GM21717 (cell line): ENCODE measurements around the gene COG1.

Experiments used
- ATAC-seq: cut with Tn5 transposase; IDR thresholded peaks from one replicate; pipeline ENCODE4 v1.9.1; 2021; ENCODE audit warnings: mild to moderate bottlenecking, moderate library complexity; ENCODE audit not compliant: unreplicated experiment

COG1 gene

DNA sequence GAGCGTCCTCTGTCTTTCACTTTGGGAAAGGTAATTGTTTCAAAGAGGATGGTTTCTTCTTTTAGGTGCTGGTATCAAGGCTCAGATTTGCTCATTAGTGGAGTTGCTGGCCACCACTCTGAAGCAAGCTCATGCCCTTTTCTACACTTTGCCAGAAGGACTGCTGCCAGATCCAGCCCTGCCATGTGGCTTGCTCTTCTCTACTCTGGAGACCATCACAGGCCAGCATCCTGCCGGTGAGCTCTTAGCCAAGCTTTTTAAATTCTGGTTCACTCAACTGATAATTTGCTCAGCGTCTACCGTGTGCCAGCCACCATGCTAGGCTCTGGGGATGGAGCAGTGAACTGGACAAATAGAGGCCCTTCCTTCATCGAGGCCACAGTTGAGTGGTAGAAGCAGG lies 4.3 kb downstream of the COG1 start:
- ATAC-seq: no peak

DNA sequence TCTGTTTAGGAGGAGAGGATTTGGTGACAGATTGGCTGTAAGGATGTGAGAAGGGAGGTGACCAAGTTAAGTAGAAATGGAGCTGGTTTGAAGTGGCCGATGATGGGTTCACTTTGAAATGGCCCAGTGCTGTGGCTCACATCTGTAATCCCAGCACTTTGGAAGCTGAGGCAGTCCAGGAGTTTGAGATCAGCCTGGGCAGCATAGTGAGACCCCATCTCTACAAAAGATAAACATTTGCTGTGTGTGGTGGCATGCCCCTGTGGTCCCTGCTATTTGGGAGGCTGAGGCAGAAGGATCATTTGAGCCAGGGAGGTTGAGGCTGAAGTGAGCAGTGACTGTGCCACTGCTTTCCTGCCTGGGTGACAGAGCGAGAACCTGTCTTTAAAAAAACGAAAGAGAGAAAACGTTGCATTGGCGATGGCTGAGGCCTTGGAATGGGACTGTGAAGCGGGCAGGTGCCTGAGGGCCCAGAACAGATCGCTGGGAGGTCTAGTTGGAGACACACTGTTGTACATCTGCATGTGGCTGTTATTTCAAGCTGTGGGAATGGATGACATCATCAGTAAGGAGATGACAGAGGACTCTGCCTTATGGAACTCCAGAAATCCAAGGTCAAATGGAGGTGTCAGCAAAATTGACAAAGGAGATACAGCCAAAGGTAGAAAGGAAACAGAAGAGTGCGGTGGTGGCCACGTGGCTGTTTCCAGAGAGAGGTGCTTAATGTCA lies 5.5 kb downstream of the COG1 start:
- ATAC-seq: no peak

DNA sequence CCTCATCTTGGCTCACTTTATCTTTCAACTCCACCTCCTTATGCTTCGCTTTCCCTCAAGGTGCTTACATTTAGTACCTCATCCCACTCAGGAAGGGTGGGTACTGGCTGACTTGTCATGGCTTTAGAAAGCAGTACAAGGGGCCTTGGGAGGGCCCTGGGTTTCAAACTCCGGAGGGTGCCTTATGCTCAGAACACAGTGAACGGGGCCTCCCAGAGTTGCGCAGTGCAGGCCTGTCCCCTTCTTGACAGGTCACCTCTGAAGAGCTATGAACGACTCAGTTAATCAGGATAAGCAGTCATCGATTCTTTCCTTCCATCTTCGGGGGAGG lies 6.0 kb downstream of the COG1 start:
- no peak for ATAC-seq

DNA sequence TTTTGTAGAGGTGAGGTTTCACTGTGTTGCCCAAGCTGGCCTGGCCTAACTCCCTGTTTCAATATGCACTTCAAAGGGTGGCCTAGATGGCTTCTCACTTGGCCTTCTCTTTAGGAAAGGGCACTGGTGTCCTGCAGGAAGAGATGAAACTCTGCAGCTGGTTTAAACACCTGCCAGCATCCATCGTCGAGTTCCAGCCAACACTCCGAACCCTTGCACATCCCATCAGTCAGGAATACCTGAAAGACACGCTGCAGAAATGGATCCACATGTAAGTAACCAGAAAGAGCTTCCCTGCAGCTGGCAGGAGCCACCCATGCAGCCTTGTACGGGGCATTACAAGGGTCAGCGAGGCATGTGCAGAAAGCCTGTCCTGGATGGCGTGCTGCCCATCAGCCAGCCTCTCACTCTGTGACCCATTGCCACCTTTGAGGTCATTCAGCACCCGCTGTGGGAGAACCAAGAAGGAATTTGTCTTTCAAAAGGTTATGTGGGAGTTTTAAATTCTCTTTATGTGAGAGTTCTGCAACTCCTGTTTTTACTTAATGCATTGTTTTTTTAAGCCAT lies 7.0 kb downstream of the COG1 start:
- no peak for ATAC-seq

DNA sequence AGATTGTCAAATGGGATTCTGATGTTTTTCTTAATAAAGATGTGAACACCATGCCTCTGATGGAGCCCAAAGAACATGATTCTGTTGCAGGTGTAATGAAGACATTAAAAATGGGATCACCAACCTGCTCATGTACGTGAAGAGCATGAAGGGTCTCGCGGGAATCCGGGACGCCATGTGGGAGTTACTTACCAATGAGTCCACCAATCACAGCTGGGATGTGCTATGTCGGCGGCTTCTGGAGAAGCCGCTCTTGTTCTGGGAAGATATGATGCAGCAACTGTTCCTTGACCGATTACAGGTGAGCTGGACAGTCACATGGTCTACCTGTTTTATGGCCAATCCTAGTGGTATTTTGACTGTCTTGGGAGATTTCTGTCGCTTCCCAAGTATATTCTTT lies 7.6 kb downstream of the COG1 start:
- no peak for ATAC-seq

DNA sequence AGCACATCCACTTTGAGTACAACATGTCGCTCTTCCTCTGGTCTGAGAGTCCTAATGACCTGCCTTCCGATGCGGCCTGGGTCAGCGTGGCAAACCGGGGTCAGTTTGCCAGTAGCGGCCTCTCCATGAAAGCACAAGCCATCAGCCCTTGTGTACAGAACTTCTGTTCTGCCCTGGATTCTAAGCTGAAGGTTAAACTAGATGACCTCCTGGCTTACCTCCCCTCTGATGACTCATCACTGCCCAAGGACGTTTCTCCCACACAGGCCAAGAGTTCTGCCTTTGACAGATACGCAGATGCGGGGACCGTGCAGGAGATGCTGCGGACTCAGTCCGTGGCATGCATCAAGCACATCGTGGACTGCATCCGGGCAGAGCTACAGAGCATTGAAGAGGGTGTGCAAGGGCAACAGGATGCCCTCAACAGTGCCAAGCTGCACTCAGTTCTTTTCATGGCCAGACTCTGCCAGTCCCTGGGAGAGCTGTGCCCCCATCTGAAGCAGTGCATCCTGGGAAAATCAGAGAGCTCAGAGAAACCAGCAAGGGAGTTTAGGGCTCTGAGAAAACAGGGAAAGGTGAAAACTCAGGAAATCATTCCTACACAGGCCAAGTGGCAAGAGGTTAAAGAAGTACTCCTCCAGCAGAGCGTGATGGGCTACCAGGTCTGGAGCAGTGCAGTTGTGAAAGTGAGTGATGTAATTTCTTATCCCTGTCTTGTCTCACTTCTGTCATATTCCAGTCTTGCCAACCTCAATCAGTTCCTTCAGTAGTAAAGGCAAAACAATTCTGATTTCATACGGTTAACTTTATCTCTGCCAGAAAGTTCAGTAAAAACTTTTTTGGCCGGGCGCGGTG lies 8.6 kb downstream of the COG1 start:
- ATAC-seq: no peak

DNA sequence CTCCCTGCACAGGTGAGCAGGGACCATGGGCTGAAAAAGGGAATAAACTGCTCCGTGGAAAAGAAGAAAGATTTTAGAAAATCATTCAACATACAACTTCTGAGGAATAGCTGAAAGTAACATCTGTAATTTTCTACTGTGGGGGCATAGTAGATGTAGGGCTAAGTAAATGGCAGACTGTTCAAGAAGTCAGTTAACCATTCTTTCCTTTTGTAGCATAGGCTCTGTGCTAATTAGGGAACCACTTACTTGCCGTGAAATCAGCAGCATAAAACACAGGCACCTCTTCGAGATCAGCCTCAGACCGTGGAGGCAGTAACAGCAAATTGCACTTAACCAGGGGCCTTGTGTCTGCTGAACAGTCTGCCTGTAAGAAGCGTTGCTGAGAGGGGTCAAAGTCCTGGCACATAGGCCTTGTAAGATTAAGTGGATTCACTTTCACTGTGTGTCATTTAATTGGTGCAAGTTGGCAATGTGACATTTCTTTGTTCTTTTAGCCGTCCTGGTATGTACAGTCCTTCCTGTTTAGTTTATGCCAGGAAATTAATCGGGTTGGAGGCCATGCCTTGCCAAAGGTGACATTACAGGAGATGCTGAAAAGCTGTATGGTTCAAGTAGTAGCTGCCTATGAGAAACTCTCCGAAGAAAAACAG lies 10.4 kb downstream of the COG1 start:
- ATAC-seq: no peak

DNA sequence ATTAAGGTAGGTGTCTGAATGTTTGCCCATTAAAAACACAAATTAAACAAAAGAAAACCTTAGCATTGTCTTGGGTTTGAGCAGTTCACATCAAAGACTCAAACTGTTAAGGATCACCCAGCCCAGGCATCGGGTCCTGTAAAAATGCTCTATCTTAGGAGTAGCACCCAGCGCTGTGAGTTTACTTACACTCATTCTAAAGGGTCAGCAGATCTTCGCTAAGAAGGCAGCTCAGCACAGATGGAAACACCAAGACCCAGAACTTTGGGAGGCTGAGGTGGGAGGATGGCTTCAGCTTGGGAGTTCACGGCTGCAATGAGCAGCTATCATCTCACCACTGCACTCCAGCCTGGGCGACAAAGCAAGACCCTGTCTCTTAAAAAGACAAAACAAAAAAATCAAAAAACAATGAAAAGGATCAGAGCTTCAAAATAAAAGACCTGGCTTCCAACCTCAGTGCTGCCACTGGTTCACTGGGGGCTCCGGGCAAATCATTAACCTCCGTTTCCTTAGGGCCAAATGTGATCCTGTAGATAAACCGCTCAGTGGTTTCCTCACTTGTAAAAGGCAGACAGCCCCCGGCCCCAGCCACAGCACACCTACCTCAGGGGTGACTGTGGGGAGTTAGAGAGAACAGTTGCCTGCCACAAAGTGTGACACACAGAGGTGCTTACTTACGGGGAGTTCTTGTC lies 11.1 kb downstream of the COG1 start:
- no peak for ATAC-seq

DNA sequence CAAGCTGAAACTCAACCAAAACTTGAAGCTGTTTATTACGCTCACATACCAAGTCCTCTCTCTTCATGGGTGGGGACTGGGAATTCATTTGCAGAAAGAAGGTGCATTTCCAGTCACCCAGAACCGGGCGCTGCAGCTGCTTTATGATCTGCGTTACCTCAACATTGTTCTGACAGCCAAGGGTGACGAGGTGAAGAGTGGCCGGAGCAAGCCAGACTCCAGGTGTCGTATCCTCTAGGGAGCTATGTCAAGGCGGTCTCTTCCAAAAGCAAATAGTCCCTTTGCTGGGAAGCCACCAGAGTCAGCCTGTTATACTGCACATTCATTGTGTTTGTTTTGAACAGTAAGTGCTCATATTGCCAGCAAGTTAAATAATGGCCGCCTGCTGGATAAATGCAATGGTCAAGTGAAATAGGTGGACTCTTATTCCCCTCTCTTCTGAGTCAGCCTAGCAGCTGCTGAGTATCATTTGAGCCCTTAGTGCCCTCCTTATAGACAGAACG lies 12.7 kb downstream of the COG1 start:
- no peak for ATAC-seq

DNA sequence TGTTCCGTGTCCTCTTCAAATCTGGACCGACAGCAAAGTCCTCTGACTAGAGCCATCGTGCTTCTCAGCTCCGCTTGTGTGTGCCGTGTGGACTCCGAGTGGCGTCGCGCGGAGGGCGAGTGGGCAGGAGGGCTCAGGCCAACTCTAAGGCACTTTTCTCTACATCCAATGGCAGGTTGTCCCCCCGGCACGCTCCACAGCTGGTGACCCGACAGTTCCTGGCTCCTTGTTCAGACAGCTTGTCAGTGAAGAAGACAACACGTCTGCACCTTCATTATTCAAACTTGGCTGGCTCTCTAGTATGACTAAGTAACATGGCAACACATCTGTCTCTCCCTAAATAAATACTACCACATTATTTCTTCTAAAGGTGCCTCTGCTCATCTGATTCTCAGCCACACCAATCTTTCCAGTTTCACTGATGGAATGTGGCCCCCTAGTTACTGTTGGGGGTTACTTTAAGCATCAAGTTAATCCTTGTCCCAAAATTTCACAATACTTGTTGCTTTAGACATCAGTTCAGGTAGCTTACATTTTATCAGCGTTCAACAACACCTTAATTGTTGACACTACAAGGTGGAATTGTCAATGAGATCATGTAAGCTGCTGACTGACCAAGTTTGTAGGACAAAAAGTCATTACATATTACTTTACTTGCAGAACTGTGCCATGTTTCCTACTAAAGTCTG lies 15.4 kb downstream of the COG1 start:
- ATAC-seq: no peak

DNA sequence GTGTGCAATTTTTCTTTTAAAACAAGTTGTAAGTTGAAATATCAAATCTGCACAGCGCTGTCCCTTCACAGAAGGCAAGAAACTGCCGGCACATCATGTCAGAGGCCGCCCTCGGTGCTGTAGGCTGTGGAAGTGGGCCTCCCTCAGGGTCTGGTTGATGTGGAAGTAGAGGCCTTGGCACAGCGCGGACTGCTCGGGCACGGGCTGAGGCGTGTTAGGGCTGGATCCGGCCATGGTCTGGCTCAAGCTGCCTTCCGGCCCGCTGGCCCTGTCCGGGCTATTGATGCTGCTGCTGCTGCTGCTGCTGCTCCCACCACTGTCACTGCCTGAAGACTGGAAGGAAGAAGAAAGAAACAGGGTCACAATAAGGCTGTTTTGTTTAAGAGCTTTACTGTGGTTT lies 16.6 kb downstream of the COG1 start:
- no peak for ATAC-seq

DNA sequence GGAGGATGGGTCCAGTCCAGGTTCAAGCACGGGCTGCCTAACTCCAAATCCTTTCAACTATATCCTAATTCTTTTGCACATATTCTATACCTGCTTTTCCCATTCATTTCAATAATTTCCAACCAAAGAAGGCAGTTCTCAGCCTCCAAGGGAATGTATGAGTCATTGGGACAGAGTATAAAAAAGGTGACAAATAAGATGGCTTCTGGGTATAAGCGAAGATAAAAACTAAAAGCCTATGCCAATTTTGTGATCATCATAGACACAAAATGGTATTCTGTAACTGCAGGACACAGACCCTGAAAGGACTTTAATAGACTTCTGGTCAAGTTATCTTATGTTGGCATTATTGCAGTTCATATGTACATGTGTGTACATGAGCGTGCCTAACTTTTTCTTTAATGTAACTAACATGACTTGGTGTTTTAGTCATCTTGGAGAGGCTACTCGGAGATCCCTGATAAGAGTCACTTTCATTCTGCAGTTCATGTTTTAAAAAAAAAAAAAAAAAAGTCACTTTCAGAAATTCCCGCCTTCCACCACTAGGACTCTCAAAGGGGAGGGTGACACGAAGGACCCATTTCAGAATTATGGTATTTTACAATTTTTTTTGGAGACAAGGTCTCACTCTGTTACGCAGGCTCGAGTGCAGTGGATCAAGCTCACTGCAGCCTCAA lies 17.3 kb downstream of the COG1 start:
- no peak for ATAC-seq

DNA sequence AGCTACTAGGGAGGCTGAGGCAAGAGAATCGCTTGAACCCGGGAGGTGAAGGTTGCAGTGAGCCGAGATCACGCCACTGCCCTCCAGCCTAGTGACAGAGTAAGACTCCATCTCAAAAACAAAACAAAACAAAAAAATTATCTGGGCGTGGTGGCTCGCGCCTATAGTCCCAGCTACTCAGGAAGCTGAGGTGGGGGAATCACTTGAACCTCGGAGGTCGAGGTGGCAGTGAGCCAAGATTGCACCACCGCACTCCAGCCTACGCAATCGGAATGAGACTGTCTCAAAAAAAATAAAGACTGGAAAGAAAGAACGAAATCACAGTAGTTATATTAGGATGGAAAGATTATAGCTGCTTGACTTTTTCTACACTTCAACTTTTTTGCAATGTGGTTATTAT lies 18.9 kb downstream of the COG1 start:
- no peak for ATAC-seq

DNA sequence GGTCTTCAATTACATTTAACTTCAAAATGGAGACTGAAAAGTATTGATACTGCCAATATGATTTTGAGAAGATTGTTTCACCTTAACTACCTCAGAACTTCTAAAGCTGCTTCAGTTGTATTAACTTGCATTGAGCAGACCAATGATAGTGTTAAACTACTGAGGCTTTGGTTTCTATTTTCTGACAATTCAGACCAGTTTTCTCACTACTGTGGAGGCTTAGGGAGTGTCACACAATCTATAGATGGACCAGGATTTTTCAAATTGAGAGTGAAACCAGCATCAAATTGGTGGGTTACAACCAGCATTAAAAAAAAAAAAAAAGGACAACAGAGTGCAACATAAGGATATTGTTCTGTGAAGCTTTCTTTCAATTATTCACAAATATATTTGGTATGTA lies 21.2 kb downstream of the COG1 start:
- no peak for ATAC-seq

DNA sequence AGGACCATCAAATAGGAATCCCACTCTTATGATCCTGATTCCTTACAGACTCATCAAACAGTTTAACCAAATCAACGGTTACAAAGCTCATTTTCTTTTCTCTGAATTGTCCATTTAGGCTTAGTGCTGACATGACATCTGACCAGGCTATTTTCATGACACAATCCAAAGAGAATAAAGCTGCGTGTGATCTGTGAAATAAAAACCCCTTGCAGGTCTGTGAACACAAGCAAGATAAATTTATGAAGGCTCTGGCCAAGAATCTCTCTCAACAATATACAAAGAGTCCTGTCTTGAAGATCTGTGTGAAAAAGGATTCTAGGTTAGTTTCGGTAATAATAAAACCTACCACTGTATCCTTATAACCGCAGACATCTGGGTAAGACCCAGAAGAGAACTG lies 22.0 kb downstream of the COG1 start:
- no peak for ATAC-seq

DNA sequence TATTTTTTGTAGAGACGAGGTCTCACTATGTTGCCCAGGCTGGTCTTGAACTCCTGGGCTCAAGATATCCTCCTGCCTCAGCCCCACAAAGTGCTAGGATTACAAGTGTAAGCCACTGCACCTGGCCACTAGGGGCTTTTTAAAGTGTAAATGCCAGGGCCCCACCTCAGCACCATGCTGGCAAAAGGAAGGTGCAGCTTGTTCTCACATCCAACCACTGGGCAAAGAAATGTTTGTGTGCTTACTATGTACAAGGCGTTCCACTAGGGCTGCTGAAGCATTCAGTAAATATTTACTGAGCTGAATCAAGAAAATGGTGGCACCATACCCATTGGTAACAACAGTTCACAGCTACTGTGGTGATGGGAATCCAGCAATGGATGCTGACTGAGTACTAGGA lies 22.6 kb downstream of the COG1 start:
- no peak for ATAC-seq

DNA sequence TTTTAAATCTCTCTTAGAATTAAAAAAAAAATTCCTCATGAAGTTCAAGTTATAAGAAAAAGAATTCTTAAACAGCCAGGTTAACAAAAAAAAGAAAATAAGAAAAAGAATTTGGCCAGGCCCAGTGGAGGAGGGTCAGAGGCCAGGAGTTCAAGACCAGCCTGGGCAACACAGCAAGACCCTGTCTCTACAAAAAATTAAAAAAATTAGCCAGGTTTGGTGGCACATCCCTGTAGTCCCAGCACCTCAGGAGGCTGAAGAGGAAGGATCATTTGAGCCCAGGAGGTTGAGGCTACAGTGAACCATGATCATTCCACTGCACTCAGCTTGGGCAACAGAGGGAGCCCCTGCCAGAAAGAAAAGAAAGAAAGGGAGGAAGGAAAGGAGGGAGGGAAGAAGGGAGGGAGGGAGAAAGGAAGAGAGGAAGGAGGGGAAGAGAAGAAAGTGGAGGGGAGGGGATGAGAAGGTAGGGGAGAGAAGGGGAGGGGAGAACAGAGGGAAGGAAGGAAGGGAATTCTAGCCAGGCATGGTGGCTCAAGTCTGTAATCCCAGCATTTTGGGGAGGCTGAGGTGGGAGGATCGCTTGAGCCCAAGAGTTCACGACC lies 30.9 kb downstream of the COG1 start:
- ATAC-seq: no peak

DNA sequence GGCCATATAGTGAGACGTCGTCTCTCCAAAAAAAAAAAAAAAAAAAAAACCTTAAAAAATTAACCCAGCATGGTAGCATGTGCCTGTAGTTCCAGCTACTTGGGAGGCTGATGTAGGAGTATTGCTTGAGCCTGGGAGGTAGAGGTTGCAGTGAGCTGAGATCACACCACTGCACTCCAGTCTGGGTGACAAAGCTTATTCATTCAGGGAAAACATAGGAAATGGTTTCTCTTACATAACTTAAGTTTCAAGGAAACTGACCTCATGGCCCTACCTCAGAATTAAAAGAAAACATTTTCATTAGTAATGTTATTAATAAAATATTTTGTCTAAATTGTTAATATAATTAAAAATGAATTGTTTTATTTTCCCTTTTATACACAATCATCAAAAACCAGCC lies 31.4 kb downstream of the COG1 start:
- no peak for ATAC-seq

DNA sequence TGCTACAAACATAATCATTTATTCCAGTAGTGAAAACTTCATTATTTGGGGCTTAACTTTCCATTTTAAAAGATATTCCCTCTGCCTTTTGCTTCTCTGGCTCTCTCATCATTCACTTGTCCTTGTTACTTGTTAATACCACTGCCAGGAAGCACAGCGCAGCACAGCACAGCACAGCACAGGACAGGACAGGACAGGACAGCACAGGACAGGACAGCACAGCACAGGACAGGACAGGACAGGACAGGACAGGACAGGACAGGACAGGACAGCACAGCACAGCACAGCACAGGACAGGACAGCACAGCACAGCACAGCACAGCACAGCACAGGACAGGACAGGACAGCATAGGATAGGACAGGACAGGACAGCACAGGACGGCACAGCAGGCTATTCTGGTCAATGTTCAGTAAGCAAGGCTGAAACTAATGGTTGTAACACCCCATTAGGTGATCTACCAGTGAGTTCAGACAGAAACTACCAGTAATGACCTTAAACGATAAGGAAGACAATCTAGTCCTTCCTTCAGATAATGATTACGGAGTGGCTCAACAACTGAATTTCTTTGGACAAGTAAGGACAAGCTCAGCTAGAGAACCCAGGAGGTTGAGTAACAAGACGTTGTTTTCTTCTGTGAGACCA lies 31.9 kb downstream of the COG1 start:
- no peak for ATAC-seq
